GM21390 (cell line): ENCODE results near the gene SFXN3.

Source experiments
- ATAC-seq: cut with Tn5 transposase; IDR thresholded peaks from one replicate; pipeline ENCODE4 v1.9.1; 2021; ENCODE audit not compliant: unreplicated experiment

The SFXN3 gene

DNA sequence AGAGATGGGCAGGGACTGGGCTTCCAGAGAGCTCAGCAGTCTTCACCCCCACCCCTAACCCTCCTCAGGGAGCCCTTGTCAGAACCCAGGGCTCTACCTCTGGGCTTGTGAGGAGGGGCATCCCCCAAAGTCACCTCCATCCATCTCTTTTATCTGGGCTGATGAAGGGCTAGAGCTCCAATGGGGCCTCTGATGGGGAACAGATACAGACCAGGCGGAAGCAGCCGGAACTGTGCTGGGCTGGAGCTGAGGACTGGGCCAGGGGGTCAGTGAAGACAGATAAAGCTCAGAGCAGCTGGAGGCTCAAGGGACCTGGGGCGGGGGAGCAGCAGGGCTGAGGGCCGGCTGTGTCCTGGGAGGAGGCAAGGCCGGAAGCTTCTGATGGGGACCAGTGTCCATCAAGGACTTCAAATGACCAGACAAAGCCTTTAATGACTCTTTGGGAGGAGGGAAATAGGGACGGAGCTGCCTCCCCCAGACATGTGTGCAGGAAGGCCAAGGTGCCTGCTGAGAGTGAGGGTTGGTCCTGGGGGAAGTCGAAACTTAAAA, 40.9 kb downstream of the SFXN3 start:
- ATAC-seq, result no peak

DNA sequence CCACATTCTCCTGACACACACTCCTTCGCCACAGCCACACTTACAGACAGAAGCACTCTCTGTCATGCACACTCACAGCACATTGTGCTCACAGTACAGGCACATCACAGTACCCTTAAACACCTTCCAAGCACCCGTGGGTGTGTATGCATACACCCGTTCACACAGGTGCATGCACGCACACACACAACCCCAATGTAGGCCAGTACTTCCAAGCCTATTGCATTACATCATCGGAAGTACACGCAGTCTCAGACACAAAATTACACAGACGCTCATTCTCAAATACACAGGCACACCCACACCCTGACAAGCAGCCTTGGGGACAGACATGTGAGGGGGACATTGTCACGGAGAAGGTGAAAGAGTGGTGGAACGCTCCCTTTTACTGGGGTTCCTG, 41.9 kb downstream of the SFXN3 start:
- ATAC-seq, result no peak

DNA sequence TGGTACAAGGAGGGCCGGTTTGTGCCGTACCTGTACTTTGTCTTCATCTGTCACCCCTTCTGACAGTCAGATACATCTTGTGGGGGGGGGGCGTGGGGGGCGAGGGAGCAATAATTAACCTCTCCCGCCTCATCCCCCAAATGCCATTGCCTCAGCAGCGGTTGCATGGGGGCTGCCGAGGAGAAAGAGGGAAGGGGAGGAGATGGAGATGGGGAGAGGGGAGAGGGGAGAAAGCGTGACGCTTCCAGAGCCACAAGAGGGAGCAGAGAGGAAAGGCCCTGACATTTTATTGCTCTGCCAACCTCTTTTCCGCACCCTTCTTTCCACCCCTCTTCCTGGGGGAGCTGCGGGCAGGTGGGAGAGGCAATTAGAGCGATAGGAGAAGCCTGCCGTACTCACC, 42.6 kb downstream of the SFXN3 start:
- no peak for ATAC-seq

DNA sequence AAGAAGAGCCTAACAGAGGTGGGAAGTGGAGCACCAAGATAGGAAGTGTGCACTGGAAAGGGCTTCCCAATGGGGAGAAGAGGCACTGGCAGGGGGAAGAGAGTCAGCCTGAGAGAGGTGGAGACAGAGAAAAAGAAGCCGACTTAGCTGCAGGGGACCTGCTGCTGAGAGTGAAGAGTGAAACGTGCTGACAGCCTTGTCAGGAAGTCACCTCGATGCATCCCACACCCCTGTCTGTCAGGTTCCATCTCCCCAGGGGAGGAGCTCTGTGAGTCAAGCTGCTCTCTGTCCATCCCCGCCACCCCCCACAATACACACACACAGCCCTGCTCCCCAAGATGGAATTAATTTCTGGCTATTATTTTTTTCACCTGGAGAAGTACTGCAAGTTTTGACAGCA, 44.7 kb downstream of the SFXN3 start:
- ATAC-seq, result no peak

DNA sequence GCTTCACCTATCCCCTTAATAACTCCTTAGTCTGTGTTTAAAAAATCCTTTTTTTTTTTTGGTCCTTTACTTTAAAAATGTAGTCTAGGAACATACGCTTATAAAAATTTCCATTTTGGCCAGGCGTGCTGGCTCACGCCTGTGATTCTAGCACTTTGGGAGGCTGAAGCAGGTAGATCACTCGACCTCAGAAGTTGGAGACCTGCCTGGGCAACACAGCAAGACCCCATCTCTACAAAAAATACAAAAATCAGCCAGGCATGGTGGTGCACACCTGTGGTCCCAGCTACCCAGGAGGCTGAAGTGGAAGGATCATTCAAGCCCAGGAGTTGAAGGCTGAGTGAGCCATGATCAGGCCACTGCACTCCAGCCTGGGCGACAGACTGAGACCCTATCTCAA, 45.6 kb downstream of the SFXN3 start:
- ATAC-seq, result no peak

DNA sequence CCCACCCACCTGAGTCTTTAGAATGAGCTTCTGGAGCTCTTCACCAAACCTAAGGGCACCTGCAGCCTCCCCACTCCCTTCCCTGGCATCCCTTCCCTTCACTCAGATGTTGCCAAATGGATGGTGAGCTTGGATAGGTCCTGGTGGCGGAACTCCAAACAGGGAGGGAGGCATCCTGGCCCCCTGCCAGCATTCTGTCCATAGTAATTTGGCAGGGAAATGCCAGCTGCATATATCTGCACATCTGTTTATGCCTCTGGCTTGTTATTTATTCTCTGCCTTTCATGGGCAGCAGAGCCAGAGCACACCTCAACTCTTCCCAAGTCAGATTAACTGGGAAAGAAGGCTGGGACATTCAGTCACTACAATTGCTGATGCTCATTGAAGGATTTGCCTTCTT, 48.8 kb downstream of the SFXN3 start:
- ATAC-seq, result no peak

DNA sequence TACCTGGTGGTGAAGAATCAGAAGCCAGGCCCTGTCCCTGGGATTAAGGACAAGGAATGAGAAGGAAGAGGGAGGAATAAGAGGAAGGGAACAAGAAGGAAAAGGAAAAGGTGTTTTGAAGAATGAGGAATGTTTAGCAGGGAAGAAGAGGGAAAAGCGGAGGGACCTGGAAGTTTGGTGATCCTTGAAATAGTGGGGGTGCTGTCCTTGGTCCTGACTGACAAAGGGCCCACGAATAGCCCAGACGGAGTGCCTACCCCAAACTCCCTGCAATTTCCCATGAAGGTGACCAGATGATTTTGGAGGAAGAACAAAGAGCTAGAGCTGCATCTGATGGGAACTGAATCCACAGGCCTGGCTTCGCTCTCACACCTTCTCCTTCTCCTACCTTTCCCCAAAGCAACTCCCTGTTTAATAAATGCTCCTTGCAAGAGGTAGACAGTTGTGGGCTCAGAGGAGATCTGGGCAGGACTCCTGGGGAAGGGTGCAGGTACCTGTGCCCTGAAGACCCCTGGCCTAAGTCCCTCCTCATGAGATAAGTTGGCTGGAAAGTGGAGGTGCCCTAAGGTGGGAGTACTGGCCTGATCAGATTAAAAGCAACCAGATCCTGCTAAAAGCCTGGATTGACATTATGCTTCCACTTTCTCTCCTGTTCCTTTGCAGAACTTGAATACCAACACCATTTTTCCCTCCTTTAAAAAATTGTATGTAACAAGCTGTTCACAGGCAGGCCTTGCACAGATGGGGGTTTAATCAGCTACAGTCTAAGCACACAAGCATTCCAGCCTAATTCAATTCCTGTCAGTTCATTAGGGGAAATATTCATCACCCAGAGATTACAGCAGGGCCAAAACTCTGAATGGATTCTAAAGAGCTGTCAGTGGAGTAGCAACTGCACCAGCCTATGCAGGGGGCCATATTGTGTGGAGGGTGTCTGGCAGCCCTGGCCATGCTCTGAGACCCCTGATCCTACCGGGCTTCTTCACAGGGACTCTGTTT, 50.2 kb downstream of the SFXN3 start:
- no peak for ATAC-seq

DNA sequence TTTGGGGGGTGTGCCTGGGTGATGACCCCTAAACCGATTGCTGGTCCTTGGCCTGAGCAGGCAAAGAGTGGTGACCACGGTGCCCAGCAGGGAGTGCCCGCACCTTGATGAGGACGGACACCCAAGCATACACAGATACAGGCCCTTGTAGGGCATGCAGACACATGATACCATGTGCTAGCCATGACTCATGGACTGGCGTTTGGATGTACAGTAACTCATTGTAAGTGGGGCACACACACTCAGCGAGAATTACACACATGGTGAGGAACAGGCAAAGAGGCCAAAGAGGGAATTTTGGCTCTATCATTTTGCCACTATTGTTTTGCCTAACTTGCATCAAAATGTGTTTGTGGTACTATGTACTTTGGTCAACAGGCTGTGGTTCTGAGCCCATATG, 54.8 kb downstream of the SFXN3 start:
- no peak for ATAC-seq

DNA sequence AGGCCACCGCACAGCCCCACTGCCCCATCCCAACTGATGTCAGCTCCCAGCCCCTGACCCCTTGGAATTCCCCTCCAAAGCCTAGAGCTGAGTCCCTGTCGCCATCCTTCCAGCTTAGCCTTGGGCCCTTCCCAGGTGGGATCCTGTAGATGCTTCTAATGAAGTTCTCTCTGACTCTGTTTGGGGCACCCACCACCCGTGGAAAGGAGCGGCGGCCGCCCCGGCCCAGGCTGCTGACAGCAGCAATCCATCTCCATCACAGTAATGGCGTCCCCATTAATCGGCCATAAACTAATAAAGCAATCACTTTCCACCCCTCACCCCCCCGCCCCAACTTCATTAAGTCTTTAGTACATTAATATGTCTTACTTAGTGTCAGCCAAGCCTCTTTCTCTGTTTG, 56.3 kb downstream of the SFXN3 start:
- ATAC-seq, result no peak

DNA sequence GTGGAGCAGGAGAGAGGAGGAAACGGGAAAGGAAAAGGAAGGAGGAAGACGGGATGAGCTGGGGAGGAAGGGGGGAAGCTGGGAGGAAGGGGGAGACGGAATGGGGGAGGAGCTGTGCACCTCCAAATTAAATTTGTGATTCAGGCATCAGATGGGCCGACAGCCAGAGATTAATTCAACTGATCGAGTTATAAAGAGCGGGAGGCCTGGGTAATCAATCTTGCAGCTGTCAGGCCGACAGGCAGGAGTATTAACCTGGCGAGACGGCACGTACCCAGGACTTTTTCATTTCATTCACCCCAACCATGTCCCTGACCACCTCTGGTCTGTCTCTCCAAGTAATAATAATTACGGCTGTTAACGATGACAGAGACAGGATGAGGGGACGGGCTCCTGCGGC, 56.9 kb downstream of the SFXN3 start:
- no peak for ATAC-seq

DNA sequence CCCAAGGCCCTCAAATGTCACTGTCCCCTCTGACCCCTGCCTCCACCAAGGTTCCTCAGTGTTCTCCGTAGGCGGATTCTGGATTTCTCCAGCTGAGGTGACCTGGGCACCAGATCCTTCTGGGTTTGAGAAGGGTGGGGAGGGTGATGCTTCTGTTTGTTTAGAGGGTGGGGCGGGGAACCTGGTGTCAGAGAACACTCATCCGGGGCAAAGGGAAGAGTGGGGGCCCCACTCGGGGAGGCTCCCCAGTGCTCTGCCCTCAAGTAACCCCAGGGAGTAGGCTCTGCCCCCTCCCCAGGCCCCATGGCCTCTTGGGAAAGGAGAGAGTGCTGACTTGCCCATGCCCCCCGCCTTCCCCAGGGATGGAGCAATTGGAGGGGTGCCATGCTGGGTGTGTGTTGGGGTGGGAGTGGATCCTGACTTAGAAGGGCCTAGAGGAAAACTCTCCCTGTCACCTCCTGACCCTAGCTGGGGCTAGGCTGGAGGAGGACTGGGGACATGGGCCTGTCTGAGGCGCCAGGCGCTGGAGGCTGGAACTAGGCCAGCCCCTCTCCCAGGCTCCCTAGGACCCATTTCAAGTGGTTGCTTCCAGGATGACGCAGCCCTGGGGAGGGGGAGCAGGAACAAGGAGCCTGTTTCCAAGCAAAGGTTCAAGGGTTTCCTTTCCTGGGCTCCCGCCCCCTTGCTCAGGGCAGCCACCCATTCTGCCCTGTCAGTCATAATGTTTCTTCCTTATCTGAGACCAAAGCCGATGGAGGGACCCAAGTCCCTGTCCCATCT, 58.7 kb downstream of the SFXN3 start:
- ATAC-seq, result no peak

DNA sequence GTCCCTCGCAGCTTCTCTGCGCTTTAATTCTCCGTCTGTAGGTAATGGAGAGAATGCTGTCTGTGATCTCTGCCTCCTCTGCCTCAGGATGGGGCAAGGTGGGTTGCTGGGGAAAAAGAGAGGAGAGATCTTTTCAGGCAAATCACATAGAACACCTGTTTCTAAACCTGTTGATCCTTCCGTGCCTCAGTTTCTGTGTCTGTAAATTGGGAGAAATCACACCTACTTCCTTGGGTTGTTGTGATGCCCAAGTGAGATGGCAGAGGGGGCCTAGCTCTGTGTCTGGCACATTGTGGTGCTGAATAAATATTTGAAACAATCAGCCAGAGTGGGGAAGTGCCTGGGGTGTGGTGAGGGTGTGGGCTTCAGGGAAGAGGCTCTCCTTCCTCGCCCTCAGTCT, 59.6 kb downstream of the SFXN3 start:
- no peak for ATAC-seq
